Body of pancreas (tissue), 4 donors: ENCODE results near the gene RAD51B. TPM values are rescaled to one million over a fixed set of nuclear protein-coding genes. Genes with fewer than 3 reads are reported as not detected.

Experiments used
- ATAC-seq: fragments of 150-250 bp; one replicate; pipeline ENCODE4 v1.9.1; 2016
- DNase-seq, 4 donors: peaks; one replicate each; pipeline ENCODE4 v3.0.0-alpha.2; 2019
- H3K27ac ChIP-seq, 4 donors: fragments of 200-600 bp; sonication (generic); 1 replicate in 3 of 4; 2 replicates in 1 of 4; pipeline versions ENCODE4 v1.5.1 to v1.6.1; 2016 to 2019; ENCODE audit warnings: mild to moderate bottlenecking in 1 of 4, mixed read lengths in 1 of 4, moderate library complexity in 1 of 4
- H3K27me3 ChIP-seq, 2 donors: fragments of 200-600 bp; sonication (generic); one replicate each; pipeline ENCODE4 v1.6.0; 2016; ENCODE audit warnings: mild to moderate bottlenecking in 1 of 2
- H3K36me3 ChIP-seq, 2 donors: fragments of 200-600 bp; sonication (generic); replicated peaks in 1 of 2; 2 replicates each; pipeline ENCODE4 v1.5.1; 2016; ENCODE audit warnings: low read depth in 2 of 2; ENCODE audit not compliant: insufficient read depth in 1 of 2
- H3K4me1 ChIP-seq: fragments of 200-600 bp; sonication (generic); one replicate; pipeline ENCODE4 v1.6.0; 2016
- H3K4me3 ChIP-seq, 2 donors: fragments of 200-600 bp; sonication (generic); 1 replicate in 1 of 2; 2 replicates in 1 of 2; pipeline ENCODE4 v1.5.1; 2016 to 2019
- H3K9me3 ChIP-seq, 3 donors: fragments of 200-600 bp; sonication (generic); 1 replicate in 2 of 3; 2 replicates in 1 of 3; pipeline ENCODE4 v1.5.1; 2016
- CTCF ChIP-seq, 7 experiments: fragments of 450-650 bp in 4 of 7; fragments of 200-600 bp in 3 of 7; sonication (generic) in 3 of 7; IDR thresholded peaks; one replicate each; pipeline ENCODE4 v1.5.1; 2016 to 2019; ENCODE audit warnings: antibody characterized with exemption in 7 of 7
- POLR2A ChIP-seq, 3 donors: fragments of 450-650 bp; IDR thresholded peaks; one replicate each; pipeline ENCODE4 v1.6.1; 2016; ENCODE audit warnings: antibody characterized with exemption in 3 of 3, mild to moderate bottlenecking in 2 of 3
- WGBS, 2 donors: methylation state at CpG; one replicate each; pipeline ENCODE4 v1.1.5; 2017; 5-methylcytosine and 5-hydroxymethylcytosine counted together
- intact Hi-C: fragments of 100-400 bp; cut with DNase I; formaldehyde crosslinking; loops from one replicate; pipeline ENCODE4 v1.15.1; 2023
- total RNA-seq, 2 donors: library from RNA; depleted of rRNA; stranded (reverse); fragments of >200 nt; gene quantifications; one replicate each; pipeline ENCODE4 v1.1.0, GENCODE V29; 2016

Gene RAD51B
- total RNA-seq, 2 donors from 2014 or later, result 12.2 to 29.6 TPM

- Histone ChIP-seq H3K27ac (no peak overlapping the region), H3K4me3 (no peak overlapping the region), H3K36me3 (no peaks in the 10 kb centered on the region), H3K4me1 (peaks cover 57% of the 10 kb centered on the region), H3K9me3 (no peaks in the 10 kb centered on the region), H3K27me3 (no peaks in the 10 kb centered on the region)
- no peak for DNase-seq
- 88 to 91% methylated on average over 6 of the region's 6 CpGs for WGBS, 2 donors
- no peak for ATAC-seq
- no peak for TF ChIP-seq POLR2A (IDR thresholded peaks at IDR 0.05)
- no peak for TF ChIP-seq CTCF (IDR thresholded peaks at IDR 0.05)
- intact Hi-C loops, result no loop called here
Observed at GRCh38 chr14:68573126-68573525, 753.5 kb downstream of the RAD51B start.

GRCh38 chr14:68573722-68574121 lies 754.1 kb downstream of the RAD51B start:
- ATAC-seq (no peak), DNase-seq (no peak)
- Histone ChIP-seq H3K4me1 (peaks cover 51% of the 10 kb centered on the region), H3K36me3 (no peaks in the 10 kb centered on the region), H3K9me3 (no peaks in the 10 kb centered on the region), H3K27me3 (no peaks in the 10 kb centered on the region), H3K4me3 (no peak overlapping the region), H3K27ac (no peak overlapping the region)
- 93 to 96% methylated on average over 2 of the region's 2 CpGs for WGBS, 2 donors
- intact Hi-C loops, result no loop called here
- no peak for TF ChIP-seq CTCF (IDR thresholded peaks at IDR 0.05)
- TF ChIP-seq POLR2A (IDR thresholded peaks at IDR 0.05), result no peak

GRCh38 chr14:68574461-68574860 lies 754.9 kb downstream of the RAD51B start:
- Histone ChIP-seq H3K27me3 (no peaks in the 10 kb centered on the region), H3K9me3 (no peaks in the 10 kb centered on the region), H3K36me3 (no peaks in the 10 kb centered on the region), H3K4me1 (peaks cover 43% of the 10 kb centered on the region), H3K27ac (no peak overlapping the region), H3K4me3 (no peak overlapping the region)
- WGBS, 2 donors, result 77 to 92% methylated on average over 3 of the region's 3 CpGs
- DNase-seq (no peak), ATAC-seq (no peak)
- intact Hi-C loops, result no loop called here
- no peak for TF ChIP-seq CTCF (IDR thresholded peaks at IDR 0.05)
- no peak for TF ChIP-seq POLR2A (IDR thresholded peaks at IDR 0.05)

GRCh38 chr14:68574906-68575305 lies 755.3 kb downstream of the RAD51B start:
- Histone ChIP-seq H3K4me1 (peaks cover 39% of the 10 kb centered on the region), H3K4me3 (no peak overlapping the region), H3K27me3 (no peaks in the 10 kb centered on the region), H3K9me3 (no peaks in the 10 kb centered on the region), H3K27ac (no peak overlapping the region), H3K36me3 (no peaks in the 10 kb centered on the region)
- TF ChIP-seq POLR2A (IDR thresholded peaks at IDR 0.05) (no peak), CTCF (IDR thresholded peaks at IDR 0.05) (no peak)
- ATAC-seq (no peak), DNase-seq (no peak)
- intact Hi-C loops, result no loop called here
- 87 to 89% methylated on average over 3 of the region's 3 CpGs for WGBS, 2 donors

- H3K4me3 ChIP-seq, result no peak overlapping the region
- intact Hi-C loops, result no loop called here
- no peaks in the 10 kb centered on the region for H3K9me3 ChIP-seq
- no peak overlapping the region for H3K27ac ChIP-seq
- H3K4me1 ChIP-seq, result peaks cover 39% of the 10 kb centered on the region
- ATAC-seq (no peak), DNase-seq (no peak)
- H3K36me3 ChIP-seq, result no peaks in the 10 kb centered on the region
- H3K27me3 ChIP-seq, result no peaks in the 10 kb centered on the region
- 74 to 96% methylated on average over 4 of the region's 4 CpGs for WGBS, 2 donors
- no peak for TF ChIP-seq POLR2A (IDR thresholded peaks at IDR 0.05)
- TF ChIP-seq CTCF (IDR thresholded peaks at IDR 0.05), result no peak
Observed at GRCh38 chr14:68575426-68575825, 755.8 kb downstream of the RAD51B start.
